Cardiac muscle cell (in vitro differentiated cells and primary cell): ENCODE data around the gene COL25A1. TPM values are rescaled to one million over a fixed set of nuclear protein-coding genes. Genes with fewer than 3 reads are reported as not detected.
A peak's percentile ranks its signal among the peaks of the same experiment; 100 is the strongest.

Experiments used
- DNase-seq, 2 donors: peaks; one replicate each; pipeline versions ENCODE4 v3.0.0 to v3.0.0-alpha.2; 2010 to 2017; ENCODE audit warnings: low read depth in 1 of 2, low spot score in 1 of 2
- H3K27ac ChIP-seq: fragments of 200-600 bp; sonication (generic); 2 replicates; pipeline ENCODE4 v1.5.1; 2016
- H3K27me3 ChIP-seq: fragments of 200-600 bp; sonication (generic); 2 replicates; pipeline ENCODE4 v1.6.0; 2016; ENCODE audit warnings: control low read depth
- H3K36me3 ChIP-seq: fragments of 200-600 bp; sonication (generic); 2 replicates; pipeline ENCODE4 v1.5.1; 2016; ENCODE audit warnings: control low read depth
- H3K4me1 ChIP-seq: fragments of 200-600 bp; sonication (generic); 2 replicates; pipeline ENCODE4 v1.8.1; 2017; ENCODE audit warnings: low read depth, mild to moderate bottlenecking, mixed run types
- H3K4me3 ChIP-seq: fragments of 200-600 bp; sonication (generic); 2 replicates; pipeline ENCODE4 v1.5.1; 2016; ENCODE audit warnings: mild to moderate bottlenecking
- H3K9me3 ChIP-seq: fragments of 200-600 bp; sonication (generic); 2 replicates; pipeline ENCODE4 v1.5.1; 2017; ENCODE audit warnings: low read depth, mild to moderate bottlenecking, control low read depth
- polyA plus RNA-seq: library from polyadenylated mRNA; unstranded; fragments of >200 nt; fragmentation: Nextera tagmentation; extraction: Ambion mirVana; gene quantifications from 2 replicates; pipeline ENCODE4 v1.2.1, GENCODE V29; 2016
- total RNA-seq: library from RNA; depleted of rRNA; stranded (reverse); fragments of >200 nt; gene quantifications from 2 replicates; pipeline ENCODE4 v1.2.3, GENCODE V29; 2016
- TF ChIP-seq, protein P1 (sequence below): IDR thresholded peaks from 2 replicates; pipeline ENCODE4 v1.5.1; 2012; ENCODE audit warnings: low read depth, mild to moderate bottlenecking, low read length

COL25A1 gene
- total and polyA plus RNA-seq, 2 experiments from 2014 or later: 3.5 to 8.4 TPM

DNA sequence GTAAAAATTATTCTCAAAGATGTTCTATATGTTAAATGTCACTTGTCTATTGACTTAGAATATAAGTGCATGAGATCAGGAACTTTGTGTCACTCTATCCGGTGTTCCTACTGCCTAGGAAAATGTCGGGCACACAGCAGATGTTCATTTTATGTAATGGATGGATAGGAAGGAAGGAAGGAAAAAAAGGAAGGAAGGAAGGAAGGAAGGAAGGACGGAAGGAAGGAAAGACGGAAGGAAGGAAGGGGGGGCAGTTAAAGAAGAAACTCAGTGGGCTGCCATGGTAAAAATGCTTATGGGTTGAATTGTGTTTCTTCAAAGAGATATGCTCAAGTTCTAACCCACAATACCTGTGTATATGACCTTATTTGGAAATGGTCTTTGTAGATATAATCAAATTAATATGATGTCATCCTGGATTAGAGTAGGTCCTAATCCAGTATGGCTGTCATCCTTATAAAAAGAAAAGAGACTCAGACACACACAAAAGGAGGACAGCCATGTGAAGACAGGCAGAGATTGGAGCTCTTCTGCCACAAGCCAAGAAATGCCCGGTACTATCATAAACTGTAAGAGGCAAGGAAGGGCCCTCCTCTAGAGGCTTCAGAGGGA, 86.3 kb downstream of the COL25A1 start:
- Histone ChIP-seq H3K27ac (no peak overlapping the region), H3K27me3 (no peaks in the 10 kb centered on the region), H3K9me3 (no peaks in the 10 kb centered on the region), H3K36me3 (no peaks in the 10 kb centered on the region), H3K4me1 (peaks cover 20% of the 10 kb centered on the region), H3K4me3 (no peak overlapping the region)
- no peak for DNase-seq
- TF ChIP-seq, protein P1, sequence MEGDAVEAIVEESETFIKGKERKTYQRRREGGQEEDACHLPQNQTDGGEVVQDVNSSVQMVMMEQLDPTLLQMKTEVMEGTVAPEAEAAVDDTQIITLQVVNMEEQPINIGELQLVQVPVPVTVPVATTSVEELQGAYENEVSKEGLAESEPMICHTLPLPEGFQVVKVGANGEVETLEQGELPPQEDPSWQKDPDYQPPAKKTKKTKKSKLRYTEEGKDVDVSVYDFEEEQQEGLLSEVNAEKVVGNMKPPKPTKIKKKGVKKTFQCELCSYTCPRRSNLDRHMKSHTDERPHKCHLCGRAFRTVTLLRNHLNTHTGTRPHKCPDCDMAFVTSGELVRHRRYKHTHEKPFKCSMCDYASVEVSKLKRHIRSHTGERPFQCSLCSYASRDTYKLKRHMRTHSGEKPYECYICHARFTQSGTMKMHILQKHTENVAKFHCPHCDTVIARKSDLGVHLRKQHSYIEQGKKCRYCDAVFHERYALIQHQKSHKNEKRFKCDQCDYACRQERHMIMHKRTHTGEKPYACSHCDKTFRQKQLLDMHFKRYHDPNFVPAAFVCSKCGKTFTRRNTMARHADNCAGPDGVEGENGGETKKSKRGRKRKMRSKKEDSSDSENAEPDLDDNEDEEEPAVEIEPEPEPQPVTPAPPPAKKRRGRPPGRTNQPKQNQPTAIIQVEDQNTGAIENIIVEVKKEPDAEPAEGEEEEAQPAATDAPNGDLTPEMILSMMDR: no peak

DNA sequence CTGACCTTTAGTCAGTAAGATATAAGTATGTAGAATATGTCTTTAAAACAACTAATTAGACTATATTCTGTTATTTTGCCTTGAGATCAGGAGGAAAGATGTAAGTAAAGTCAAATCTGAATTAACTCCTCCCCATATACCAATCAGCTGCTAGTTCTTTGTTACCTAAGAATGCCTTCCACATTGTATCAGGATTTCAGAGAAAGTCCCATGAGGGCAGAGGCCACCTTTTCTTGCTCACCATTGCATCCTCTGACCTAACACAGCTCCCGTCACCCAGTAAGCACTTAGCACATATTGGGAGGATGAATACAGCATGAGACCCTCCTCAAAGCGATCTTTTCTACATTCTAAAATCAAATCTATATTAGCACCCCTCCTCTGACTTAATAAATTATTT, 87.0 kb downstream of the COL25A1 start:
- no peaks in the 10 kb centered on the region for H3K9me3 ChIP-seq
- H3K4me3 ChIP-seq: no peak overlapping the region
- H3K27me3 ChIP-seq: no peaks in the 10 kb centered on the region
- H3K4me1 ChIP-seq: peaks cover 13% of the 10 kb centered on the region
- DNase-seq: no peak
- TF ChIP-seq, protein P1: no peak
- no peak overlapping the region for H3K27ac ChIP-seq
- H3K36me3 ChIP-seq: no peaks in the 10 kb centered on the region

DNA sequence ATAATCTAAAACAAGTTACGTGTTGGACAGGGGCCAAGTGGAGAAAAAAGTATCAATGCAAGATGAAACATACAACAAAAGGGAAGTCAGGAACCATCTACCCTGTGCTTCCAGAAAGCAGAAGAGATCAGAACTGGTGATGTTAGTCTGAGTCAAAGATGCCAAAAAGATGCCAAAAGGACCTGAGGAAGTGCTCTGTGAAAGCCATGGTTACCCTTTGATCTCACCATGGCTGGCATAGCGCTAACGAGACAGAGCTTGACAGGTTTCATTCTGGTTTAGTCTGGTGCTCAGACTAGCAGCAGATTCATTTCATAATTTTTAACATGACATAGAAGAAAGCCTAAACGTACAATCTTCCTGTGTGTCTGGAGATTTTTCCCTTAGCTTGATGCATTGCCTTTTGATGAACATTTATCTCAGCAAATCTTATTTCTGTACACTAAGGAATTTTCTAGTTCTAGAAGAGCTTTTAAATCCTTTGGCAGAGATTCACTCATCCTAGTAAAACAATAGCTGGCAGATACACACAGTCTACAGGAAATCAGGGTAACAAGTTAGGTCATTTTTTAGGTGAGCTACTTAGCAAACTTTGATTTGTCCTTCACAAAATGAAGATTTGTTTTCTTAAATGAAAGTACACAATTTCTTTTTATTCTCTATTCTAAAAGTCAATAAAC, 87.7 kb downstream of the COL25A1 start:
- H3K4me3 ChIP-seq: no peak overlapping the region
- H3K27ac ChIP-seq: no peak overlapping the region
- TF ChIP-seq, protein P1: no peak
- peaks cover 6% of the 10 kb centered on the region for H3K4me1 ChIP-seq
- H3K9me3 ChIP-seq: no peaks in the 10 kb centered on the region
- DNase-seq: peak in 1 of 2 donors; percentile 4
- no peaks in the 10 kb centered on the region for H3K27me3 ChIP-seq
- H3K36me3 ChIP-seq: no peaks in the 10 kb centered on the region

DNA sequence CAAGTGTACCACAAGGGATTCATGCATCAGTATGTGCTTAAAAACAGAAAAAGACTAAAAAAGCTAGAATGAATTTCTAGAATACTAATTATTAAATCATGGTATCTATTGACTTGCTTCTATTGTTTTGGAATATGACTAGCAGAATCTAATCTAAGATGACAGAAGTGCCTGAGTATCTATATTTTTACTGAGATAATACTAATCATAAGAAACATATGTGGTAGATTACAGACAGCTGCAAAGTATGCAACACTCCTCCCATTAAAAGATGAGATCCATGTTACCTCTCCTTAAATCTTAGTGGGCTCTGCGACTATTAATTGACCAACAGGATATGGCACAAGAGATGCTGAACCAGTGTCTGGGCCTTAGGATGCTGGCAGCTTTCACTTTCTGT, 89.4 kb downstream of the COL25A1 start:
- no peaks in the 10 kb centered on the region for H3K9me3 ChIP-seq
- no peak overlapping the region for H3K27ac ChIP-seq
- DNase-seq: no peak
- no peaks in the 10 kb centered on the region for H3K27me3 ChIP-seq
- no peak overlapping the region for H3K4me3 ChIP-seq
- no peaks in the 10 kb centered on the region for H3K36me3 ChIP-seq
- TF ChIP-seq, protein P1: no peak
- no peaks in the 10 kb centered on the region for H3K4me1 ChIP-seq

DNA sequence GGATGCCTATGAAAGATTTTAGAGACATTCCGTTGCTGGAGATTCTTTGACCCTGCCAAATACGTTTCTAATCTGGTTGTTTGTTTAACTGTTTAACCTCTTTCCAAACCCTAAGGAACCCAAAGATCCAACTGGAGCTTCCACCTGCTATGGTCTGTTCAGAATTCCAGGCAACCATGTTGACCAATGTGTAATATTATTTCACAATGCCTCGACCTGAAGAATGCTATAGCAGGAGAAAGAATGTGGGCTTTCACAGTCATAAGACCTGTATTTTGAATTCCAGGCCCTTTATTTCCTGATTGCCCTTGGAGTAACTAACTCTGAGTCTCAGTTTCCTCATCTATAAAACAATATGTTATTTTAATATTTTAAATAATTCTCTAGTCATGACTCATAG, 90.8 kb downstream of the COL25A1 start:
- Histone ChIP-seq H3K9me3 (no peaks in the 10 kb centered on the region), H3K27me3 (no peaks in the 10 kb centered on the region), H3K27ac (no peak overlapping the region), H3K4me3 (no peak overlapping the region), H3K4me1 (peaks cover 4% of the 10 kb centered on the region), H3K36me3 (no peaks in the 10 kb centered on the region)
- TF ChIP-seq, protein P1: no peak
- DNase-seq: peak in 1 of 2 donors; percentile 18
